Activated B cell treated with CpG ODN at 0.5 μM for 24 hours (primary cell): Measurements from ENCODE around the gene NKRF. TPM values are rescaled to one million over a fixed set of nuclear protein-coding genes. Genes with fewer than 3 reads are reported as not detected.

Experiments
- ATAC-seq: fragments of 200-7000 bp; cut with Tn5 transposase; one replicate; pipeline ENCODE4 v1.10.0; 2021; ENCODE audit warnings: low read depth, mild to moderate bottlenecking, moderate library complexity
- CTCF ChIA-PET: fragments of 350-600 bp; sonication (Branson Sonifier 250); formaldehyde crosslinking; loops from one replicate; lab custom pipeline; 2021; ENCODE audit warnings: antibody characterized with exemption; lab: Charles Lee
- POLR2A ChIA-PET: fragments of 350-600 bp; sonication (Branson Sonifier 250); formaldehyde crosslinking; loops from one replicate; lab custom pipeline; 2021; ENCODE audit warnings: antibody characterized with exemption; lab: Charles Lee
- DNase-seq: peaks from one replicate; pipeline ENCODE4 v3.0.0; 2022
- H3K27ac Mint-ChIP-seq: one replicate; pipeline ENCODE4 v1.8.0; 2020; ENCODE audit warnings: mixed read lengths
- H3K27me3 Mint-ChIP-seq: one replicate; pipeline ENCODE4 v1.8.0; 2021; ENCODE audit warnings: mixed read lengths
- H3K36me3 Mint-ChIP-seq: one replicate; pipeline ENCODE4 v1.8.0; 2021; ENCODE audit warnings: low read depth, mixed read lengths
- H3K4me1 Mint-ChIP-seq: one replicate; pipeline ENCODE4 v1.8.0; 2021; ENCODE audit warnings: mixed read lengths
- H3K4me3 Mint-ChIP-seq: one replicate; pipeline ENCODE4 v1.8.0; 2020; ENCODE audit warnings: mild to moderate bottlenecking, mixed read lengths
- H3K9me3 Mint-ChIP-seq: one replicate; pipeline ENCODE4 v1.8.0; 2020; ENCODE audit warnings: mixed read lengths
- CTCF ChIP-seq: fragments of 200-600 bp; IDR thresholded peaks from one replicate; pipeline ENCODE4 v1.8.0; 2022; ENCODE audit warnings: antibody characterized with exemption, mild to moderate bottlenecking
- intact Hi-C: fragments of 100-400 bp; cut with micrococcal nuclease; formaldehyde crosslinking; loops from one replicate; pipeline ENCODE4 v1.15.1; 2024
- total RNA-seq: library from RNA; stranded (reverse); gene quantifications from 2 replicates; pipeline ENCODE4 v1.2.3, GENCODE V29; 2022

NKRF gene
- 21.5 and 22.6 TPM in 2 replicates for total RNA-seq

GRCh38 chrX:119606280-119607017 is at the start of gene NKRF:
TSS of gene NKRF (minus strand) at chrX:119606424.
- peaks cover 43% of the 10 kb centered on the region for H3K4me1 Mint-ChIP-seq
- H3K9me3 Mint-ChIP-seq, result no peaks in the 10 kb centered on the region
- ChIA-PET CTCF (interaction anchor here (1.3 to 1.6 kb wide), 2 partner anchors 27 to 123 kb away, joined by 3 to 6 read pairs; no protein-coding TSS in a partner anchor), POLR2A (interaction anchor here (0.6 to 4.3 kb wide), 25 partner anchors 11 to 264 kb away, joined by 3 to 56 read pairs (median 5); partner anchors contain the start of genes RPL39, SEPTIN6, SOWAHD and UBE2A)
- peak within 1 kb of the TSS; percentile 91 for H3K4me3 Mint-ChIP-seq
- intact Hi-C loops, result loop anchor here (1.0 to 5.0 kb wide), 6 partner anchors 12 to 266 kb away; partner anchors contain the start of genes NDUFA1, RNF113A, SEPTIN6 and UBE2A
- DNase-seq (peak; percentile 72), ATAC-seq (peak; percentile 73)
- peaks cover 17% of the 10 kb centered on the region for H3K36me3 Mint-ChIP-seq
- TF ChIP-seq CTCF, result no peak
- H3K27ac Mint-ChIP-seq, result peak within 1 kb of the TSS; percentile 94
- no peaks in the 10 kb centered on the region for H3K27me3 Mint-ChIP-seq

- no peak for TF ChIP-seq CTCF
- ChIA-PET CTCF (interaction anchor here (0.6 to 1.4 kb wide), 2 partner anchors 38 to 72 kb away, joined by 3 to 6 read pairs; partner anchors contain the start of gene SEPTIN6), POLR2A (no interaction called here)
- ATAC-seq (no peak), DNase-seq (no peak)
- peaks cover 65% of the 10 kb centered on the region for H3K36me3 Mint-ChIP-seq
- peaks cover 4% of the 10 kb centered on the region for H3K4me1 Mint-ChIP-seq
- H3K4me3 Mint-ChIP-seq, result no peak overlapping the region
- intact Hi-C loops, result no loop called here
- H3K27ac Mint-ChIP-seq, result peak overlapping the region; percentile 61
- H3K9me3 Mint-ChIP-seq, result no peaks in the 10 kb centered on the region
- no peaks in the 10 kb centered on the region for H3K27me3 Mint-ChIP-seq
These were observed 48.9 kb upstream of the NKRF start for GRCh38 chrX:119655125-119655524.

GRCh38 chrX:119654112-119654531 is 47.9 kb upstream of the NKRF start:
- H3K9me3 Mint-ChIP-seq, result no peaks in the 10 kb centered on the region
- no peak overlapping the region for H3K4me3 Mint-ChIP-seq
- peaks cover 63% of the 10 kb centered on the region for H3K36me3 Mint-ChIP-seq
- H3K4me1 Mint-ChIP-seq, result peaks cover 6% of the 10 kb centered on the region
- POLR2A ChIA-PET, result interaction anchor here (1.0 kb wide), 1 partner anchor 36 kb away, joined by 3 read pairs; no protein-coding TSS in a partner anchor
- H3K27ac Mint-ChIP-seq, result no peak overlapping the region
- DNase-seq (no peak), ATAC-seq (no peak)
- CTCF ChIA-PET, result interaction anchor here (1.4 kb wide), 1 partner anchor 39 kb away, joined by 6 read pairs; the partner anchor contains the start of gene SEPTIN6
- intact Hi-C loops, result no loop called here
- no peaks in the 10 kb centered on the region for H3K27me3 Mint-ChIP-seq
- no peak for TF ChIP-seq CTCF

GRCh38 chrX:119648421-119648775 is 42.2 kb upstream of the NKRF start:
- DNase-seq, result no peak
- intact Hi-C loops, result loop anchor here (1.0 to 5.0 kb wide), 4 partner anchors 10 to 44 kb away; partner anchors contain the start of genes NKRF and SEPTIN6
- Mint-ChIP-seq H3K9me3 (no peaks in the 10 kb centered on the region), H3K4me1 (peaks cover 28% of the 10 kb centered on the region), H3K27me3 (no peaks in the 10 kb centered on the region), H3K27ac (peak overlapping the region; percentile 93), H3K4me3 (peak overlapping the region; percentile 45), H3K36me3 (peaks cover 63% of the 10 kb centered on the region)
- ChIA-PET CTCF (interaction anchor here (0.9 to 1.1 kb wide), 5 partner anchors 29 to 132 kb away, joined by 3 to 4 read pairs (median 3); partner anchors contain the start of gene SEPTIN6), POLR2A (interaction anchor here (0.8 to 3.1 kb wide), 10 partner anchors 9 to 143 kb away, joined by 3 to 24 read pairs (median 6); partner anchors contain the start of genes RPL39 and SEPTIN6)
- no peak for ATAC-seq
- TF ChIP-seq CTCF, result no peak
